GM19452 (cell line): ENCODE data around the gene NYNRIN.
"Not testable (repeated sequence)": the region's sequence is repeated elsewhere in the genome, so short reads cannot be mapped to it uniquely, and the experiment has no call there.

Experiments
- ATAC-seq: cut with Tn5 transposase; IDR thresholded peaks from one replicate; pipeline ENCODE4 v1.9.1; 2021; ENCODE audit not compliant: unreplicated experiment

The NYNRIN gene

GRCh38 chr14:24398653-24399446 is at the start of gene NYNRIN:
Gene NYNRIN (plus strand): TSS chr14:24399003. CDS start chr14:24399247, 244 bp downstream.
- ATAC-seq, result no peak

GRCh38 chr14:24349742-24350141 is 49.1 kb upstream of the NYNRIN start:
- no peak for ATAC-seq

GRCh38 chr14:24351517-24351916 is 47.3 kb upstream of the NYNRIN start:
- no peak for ATAC-seq

GRCh38 chr14:24353559-24354481 is 45.0 kb upstream of the NYNRIN start:
- ATAC-seq, result no peak

GRCh38 chr14:24354482-24354825 is 44.3 kb upstream of the NYNRIN start:
- ATAC-seq, result not testable (repeated sequence)

GRCh38 chr14:24355009-24355408 is 43.8 kb upstream of the NYNRIN start:
- ATAC-seq, result no peak

GRCh38 chr14:24356208-24356607 is 42.6 kb upstream of the NYNRIN start:
- no peak for ATAC-seq

GRCh38 chr14:24360281-24360680 is 38.5 kb upstream of the NYNRIN start:
- ATAC-seq, result no peak

- ATAC-seq, result no peak
These were observed 37.5 kb upstream of the NYNRIN start for GRCh38 chr14:24361326-24361725.

GRCh38 chr14:24362241-24362960 is 36.4 kb upstream of the NYNRIN start:
- no peak for ATAC-seq

GRCh38 chr14:24363401-24363800 is 35.4 kb upstream of the NYNRIN start:
- no peak for ATAC-seq

GRCh38 chr14:24364841-24365240 is 34.0 kb upstream of the NYNRIN start:
- ATAC-seq, result no peak

- peak; percentile 40 for ATAC-seq
These were observed 33.0 kb upstream of the NYNRIN start for GRCh38 chr14:24365600-24366412.

- no peak for ATAC-seq
These were observed 32.4 kb upstream of the NYNRIN start for GRCh38 chr14:24366413-24366720.

- peak; percentile 67 for ATAC-seq
These were observed 31.9 kb upstream of the NYNRIN start for GRCh38 chr14:24366721-24367513.

GRCh38 chr14:24367514-24368211 is 31.1 kb upstream of the NYNRIN start, which contains the start of gene NFATC4:
Gene NFATC4 (plus strand): TSS chr14:24368184. CDS start chr14:24368341, 157 bp downstream.
- ATAC-seq, result no peak

GRCh38 chr14:24368212-24368561 is 30.6 kb upstream of the NYNRIN start:
- no peak for ATAC-seq

- ATAC-seq, result no peak
These were observed 30.1 kb upstream of the NYNRIN start for GRCh38 chr14:24368562-24369252.

GRCh38 chr14:24369463-24369862 is 29.3 kb upstream of the NYNRIN start:
- ATAC-seq, result no peak
